NOMO-1 treated with DMSO at 0.1 percent for 48 hours (cell line): ENCODE measurements around the gene EGLN1.
"Not testable (repeated sequence)": the region's sequence is repeated elsewhere in the genome, so short reads cannot be mapped to it uniquely, and the experiment has no call there.

Source experiments
- DNase-seq: peaks from one replicate; lab custom pipeline; 2025; ENCODE audit not compliant: unreplicated experiment; lab: John Stamatoyannopoulos, UW

EGLN1 gene

GRCh38 chr1:231364192-231364591, 57.9 kb downstream of the EGLN1 start:
- DNase-seq: no peak

DNA sequence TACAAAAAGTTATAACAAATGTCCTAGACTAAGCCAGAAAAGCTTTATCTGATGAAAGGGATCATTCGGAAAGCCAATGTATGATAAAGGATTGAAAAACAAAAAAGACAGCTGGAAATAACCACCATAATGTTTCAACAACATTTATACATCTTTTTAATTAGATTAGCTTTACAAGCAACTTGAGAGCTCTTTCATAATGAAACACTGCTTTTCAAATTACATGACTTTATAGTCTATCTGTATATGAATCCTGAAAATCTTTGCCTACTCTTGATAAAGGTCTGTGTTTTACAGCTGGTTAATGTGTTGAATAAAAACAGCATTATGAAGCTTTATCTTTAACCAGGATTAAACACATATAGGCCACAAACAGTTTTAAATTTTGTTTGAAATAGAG, 58.5 kb downstream of the EGLN1 start:
- no peak for DNase-seq

DNA sequence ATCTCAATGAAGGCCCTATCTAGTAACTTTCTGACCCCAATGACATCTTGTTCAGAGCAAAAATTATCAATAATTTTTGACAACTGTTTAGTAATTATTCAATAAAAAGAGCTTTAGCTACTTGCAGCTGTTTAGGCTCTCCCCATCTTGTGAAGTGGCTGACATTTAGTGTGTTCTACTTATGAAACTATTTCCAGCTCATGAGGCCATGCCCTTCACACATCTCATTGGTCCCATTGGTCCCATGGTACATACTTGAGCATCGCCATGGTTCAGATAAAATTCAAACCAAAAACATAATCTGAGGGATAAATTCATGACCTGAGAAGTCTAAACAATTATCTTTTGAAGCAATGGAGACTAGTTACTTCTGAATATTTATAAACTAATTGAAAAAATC, 59.8 kb downstream of the EGLN1 start:
- no peak for DNase-seq

- peak; percentile 90 for DNase-seq
Observed at GRCh38 chr1:231359113-231359512, 63.0 kb downstream of the EGLN1 start.

GRCh38 chr1:231357831-231358354, 64.2 kb downstream of the EGLN1 start:
- DNase-seq: peak; percentile 81

DNA sequence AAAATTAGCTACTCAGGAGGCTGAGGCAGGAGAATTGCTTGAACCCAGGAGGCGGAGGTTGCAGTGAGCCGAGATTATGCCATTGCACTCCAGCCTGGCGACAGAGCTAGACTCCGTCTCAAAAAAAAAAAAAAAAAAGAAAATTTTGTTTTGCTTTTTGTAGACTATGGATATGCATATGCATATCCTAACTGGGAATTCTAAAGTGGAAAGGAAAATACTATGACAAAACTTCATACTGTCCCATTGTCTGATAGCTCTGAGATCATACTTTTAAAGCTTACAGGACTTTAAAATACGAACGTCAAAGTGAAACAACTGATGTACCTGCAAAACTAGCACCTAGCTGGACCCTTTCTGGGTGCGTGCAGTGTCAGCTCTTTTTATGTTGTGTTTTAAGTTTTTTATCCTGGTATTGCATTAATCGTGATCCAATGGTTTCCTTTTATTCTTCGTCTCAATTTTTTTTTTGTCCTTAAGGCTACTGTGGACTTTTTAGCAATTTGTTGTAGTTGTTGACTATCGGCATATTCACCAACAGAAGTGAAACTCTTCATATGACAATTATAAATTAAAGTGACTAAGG, 64.8 kb downstream of the EGLN1 start:
- no peak for DNase-seq

DNA sequence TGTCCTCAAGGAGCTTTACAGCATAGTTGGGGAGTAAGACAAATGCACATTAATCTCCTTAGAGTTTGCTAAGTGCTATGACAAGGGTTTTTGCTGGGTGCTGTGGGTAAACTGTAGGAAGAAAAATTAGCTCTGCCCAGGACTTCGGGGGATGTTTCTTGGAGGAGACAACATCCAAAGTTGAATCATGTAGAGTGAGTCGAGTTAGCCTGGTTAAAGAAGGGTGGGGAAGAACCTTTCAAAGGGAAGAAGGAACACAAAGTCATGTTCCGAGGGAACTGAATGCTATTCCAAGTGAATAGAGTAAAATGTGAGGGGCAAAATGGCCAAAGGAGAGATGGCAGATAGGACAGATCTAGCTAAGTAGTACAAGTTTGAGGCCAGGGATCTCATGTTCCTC, 66.9 kb downstream of the EGLN1 start:
- DNase-seq: no peak

DNA sequence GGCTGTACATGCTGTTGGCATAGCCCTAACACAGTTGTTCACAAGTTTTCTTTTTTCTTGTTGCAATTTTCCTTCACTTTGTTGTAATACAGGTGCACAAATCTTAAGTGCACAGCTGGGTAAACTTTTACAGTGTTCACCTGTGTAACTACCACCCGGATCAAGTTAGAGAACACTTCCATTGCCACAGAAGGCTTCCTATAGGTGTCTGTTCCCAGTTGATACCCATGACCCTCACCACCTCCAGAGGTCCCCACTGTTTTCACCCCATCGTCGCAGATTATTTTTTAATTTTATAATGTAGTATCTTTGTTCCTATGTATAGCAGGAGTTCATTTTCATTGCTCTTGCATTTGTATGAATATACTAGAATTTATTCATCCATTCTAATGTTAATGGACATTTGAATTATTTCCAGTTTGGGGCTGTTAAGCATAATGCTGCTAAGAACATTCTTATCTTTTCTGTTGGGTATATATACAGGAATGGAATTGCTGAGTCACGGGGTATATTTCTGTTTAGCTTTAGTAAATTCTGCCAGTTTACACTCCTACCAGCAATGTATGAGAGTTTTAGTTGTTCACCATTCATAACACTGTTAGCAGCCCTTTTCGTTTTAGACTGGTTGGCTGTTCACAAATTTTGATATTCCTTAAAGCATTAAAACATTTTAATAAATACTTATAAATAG, 67.6 kb downstream of the EGLN1 start:
- DNase-seq: no peak

DNA sequence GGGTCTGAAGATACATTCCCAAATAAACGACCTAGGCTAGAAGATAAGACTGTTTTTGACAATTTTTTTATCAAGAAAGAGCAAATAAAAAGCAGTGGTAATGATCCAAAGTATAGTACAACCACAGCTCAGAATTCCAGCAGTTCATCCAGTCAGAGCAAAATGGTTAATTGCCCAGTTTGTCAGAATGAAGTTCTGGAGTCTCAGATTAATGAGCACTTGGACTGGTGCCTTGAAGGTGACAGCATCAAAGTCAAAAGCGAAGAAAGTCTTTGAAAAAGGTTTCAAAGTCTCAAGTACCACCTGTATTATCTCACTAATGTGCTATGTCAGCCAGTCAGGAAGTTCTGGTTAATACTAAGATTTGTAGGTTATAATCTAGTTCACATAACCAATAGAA, 69.0 kb downstream of the EGLN1 start:
- DNase-seq: no peak

- DNase-seq: no peak
Observed at GRCh38 chr1:231351816-231352215, 70.3 kb downstream of the EGLN1 start.

- DNase-seq: not testable (repeated sequence)
Observed at GRCh38 chr1:231348856-231349255, 73.2 kb downstream of the EGLN1 start.

DNA sequence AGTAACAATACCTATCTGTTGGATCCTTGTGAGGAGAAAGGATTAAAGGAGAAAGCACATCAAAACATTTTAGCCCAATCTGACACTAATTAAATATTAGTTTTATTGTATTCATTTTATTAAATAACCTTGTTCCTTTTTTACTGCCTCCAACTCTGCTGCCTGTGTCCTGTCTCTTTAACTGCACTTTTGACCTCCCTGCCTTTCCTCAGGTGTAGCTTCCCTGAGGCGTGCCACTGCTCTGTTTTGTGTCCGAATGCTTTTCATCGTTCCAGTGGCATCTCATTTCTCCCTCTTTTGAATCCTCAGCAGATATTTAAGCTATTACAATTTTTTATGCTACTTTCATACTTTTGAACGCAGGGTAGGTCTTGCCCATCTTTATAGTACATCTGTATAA, 73.6 kb downstream of the EGLN1 start:
- DNase-seq: no peak

DNA sequence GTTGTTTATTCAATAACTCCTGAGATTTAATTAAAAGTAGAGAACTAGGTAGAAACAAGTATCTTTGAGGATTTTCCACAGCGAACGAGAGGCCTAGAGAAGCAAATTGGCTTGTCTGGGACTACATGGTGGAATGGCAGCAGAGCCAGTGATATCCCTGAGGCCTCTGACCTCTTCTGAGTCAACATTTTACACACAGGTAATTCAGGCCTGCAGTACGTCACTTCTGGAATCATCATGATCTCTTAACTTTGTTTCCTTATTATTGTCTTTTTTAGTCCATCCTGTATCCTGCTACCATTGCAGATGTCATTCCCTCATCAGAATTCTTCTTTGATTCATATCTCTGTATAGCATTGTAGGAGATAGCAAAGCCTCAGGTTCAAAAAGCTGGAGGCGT, 74.1 kb downstream of the EGLN1 start:
- DNase-seq: no peak

GRCh38 chr1:231340328-231341013, 81.6 kb downstream of the EGLN1 start:
- no peak for DNase-seq

DNA sequence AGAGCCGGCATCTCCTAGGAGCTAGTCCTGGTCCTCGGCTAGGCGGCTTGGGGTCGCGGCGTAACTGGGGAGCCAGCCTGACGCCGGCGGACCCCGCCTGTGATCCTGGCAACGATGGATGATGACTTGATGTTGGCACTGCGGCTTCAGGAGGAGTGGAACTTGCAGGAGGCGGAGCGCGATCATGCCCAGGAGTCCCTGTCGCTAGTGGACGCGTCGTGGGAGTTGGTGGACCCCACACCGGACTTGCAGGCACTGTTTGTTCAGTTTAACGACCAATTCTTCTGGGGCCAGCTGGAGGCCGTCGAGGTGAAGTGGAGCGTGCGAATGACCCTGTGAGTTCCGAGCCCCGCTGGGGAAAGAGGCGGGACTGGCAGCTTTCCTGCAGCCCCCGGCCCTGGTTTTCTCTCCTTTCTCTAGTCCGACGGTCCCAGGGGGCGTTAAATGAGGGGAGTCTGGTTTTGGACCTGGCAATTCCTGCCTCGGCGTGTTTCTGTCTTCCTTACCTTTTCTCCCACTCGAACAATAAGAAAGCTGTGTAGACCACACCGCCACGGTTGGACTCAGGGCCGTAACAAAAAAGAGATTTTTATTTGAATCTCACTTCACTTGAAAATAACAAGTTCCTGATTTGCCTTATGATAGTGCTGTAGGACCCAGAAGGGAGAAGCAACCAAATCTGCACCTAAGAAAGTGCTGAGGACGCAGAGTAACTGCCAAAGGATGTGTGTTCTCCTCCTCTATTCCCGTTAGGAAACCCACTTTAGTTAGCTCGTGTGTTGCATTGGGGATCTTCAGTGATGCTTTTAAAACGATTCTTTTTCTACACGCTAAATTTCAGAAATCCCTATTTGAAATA, 83.6 kb downstream of the EGLN1 start, which contains the start of gene SPRTN:
SPRTN (plus strand) TSS at position 24 of the 859 bp plus-strand sequence; CDS start at position 115, 91 bp downstream.
- DNase-seq: peak; percentile 29

- peak; percentile 94 for DNase-seq
Observed at GRCh38 chr1:231337472-231338269, 84.4 kb downstream of the EGLN1 start, which contains the start of gene EXOC8. EXOC8 (minus strand) TSS chr1:231337852; CDS start chr1:231337745, 107 bp downstream.

DNA sequence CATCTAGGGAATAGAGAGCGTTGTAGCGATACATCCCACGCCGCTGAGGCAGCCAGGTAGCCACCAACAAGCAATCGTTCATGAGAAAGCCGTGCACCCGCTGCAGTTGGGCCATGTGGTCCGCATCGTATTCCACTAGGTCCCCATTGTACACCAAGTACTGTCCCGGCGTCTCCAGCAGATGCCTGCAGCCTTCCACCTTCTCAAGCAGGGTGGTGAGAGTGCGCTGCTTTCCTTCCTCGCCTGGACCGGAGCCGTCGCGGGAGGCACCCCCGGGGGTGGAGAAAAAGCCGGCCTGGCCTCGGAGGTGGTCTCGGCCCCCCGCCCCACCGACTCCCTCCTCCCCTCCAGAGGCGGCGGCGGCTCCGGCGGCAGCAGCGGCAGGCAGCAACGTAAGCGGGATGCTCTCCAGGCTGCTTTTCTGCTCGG, 85.0 kb downstream of the EGLN1 start:
- DNase-seq: no peak

- no peak for DNase-seq
Observed at GRCh38 chr1:231335663-231336602, 86.2 kb downstream of the EGLN1 start.

GRCh38 chr1:231334952-231335351, 87.1 kb downstream of the EGLN1 start:
- no peak for DNase-seq
